Measurements from ENCODE around the gene CGB7. TPM values are rescaled to one million over a fixed set of nuclear protein-coding genes. Genes with fewer than 3 reads are reported as not detected.

CGB7 gene
- total and polyA plus RNA-seq, 9 of the 15 experiments (the other 6 are each of a cell fraction or from before 2014, with no cell fraction given): not detected

DNA sequence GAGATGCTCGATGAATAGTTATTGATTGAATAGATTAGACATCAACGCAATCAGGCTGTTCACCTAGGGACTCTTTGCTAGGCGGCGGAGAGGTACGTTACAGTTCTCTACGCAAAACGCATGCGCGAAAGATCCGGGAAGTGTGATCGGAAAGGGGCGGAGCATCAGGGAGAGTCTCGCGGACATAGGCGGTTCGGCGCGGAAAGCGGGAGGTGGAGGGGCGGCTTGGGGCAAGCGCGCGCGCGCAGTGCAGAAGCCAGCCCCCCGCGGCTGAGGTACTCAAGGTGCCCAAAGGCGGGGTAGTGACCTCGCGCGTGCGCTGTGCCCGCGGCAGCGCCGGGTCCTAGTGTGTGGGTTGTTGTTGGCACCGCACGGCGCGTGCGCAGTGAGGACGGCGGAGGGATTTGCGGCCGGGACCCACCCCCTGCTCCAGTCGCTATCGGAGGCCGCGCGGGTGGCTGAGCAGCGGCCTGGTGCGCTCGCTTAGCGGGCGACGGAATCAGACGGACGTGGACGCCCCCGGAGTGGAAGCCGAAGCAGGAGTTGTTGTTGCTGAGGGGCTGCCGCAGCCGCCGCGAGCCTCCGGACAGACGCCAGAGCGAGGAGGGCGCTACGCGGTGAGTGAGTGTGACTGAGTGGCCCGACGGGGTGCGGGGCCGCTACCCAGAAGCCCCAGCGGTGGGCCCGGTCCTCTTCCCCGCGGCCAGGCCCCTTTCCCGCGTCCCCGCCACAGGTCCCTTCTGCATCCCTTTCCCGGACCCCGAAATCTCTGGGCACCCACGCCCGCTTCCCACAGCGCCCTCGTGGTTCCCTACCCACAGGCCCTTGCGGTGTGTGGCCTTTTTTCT is 27.7 kb upstream of the CGB7 start, which contains the start of gene SNRNP70 (continued):
- TF ChIP-seq JUNB (CRISPR knock-in tag; conservative IDR thresholded peaks at IDR 0.05) (no peak), PRPF4 (IDR thresholded peaks at IDR 0.05; ENCODE audit: insufficient read depth, low read depth, low read length, poor library complexity, severe bottlenecking) (peak; percentile 83), SETDB1 (IDR thresholded peaks at IDR 0.05; ENCODE audit: low read length) (peak; percentile 56), KLF6 (CRISPR knock-in tag; IDR thresholded peaks at IDR 0.05; ENCODE audit: borderline replicate concordance) (peak; percentile 56; the same call in 1 of the 2 replicates), NR2F6 (CRISPR knock-in tag; IDR thresholded peaks at IDR 0.05) (peak; percentile 72; the same call in 1 of the 2 replicates), ATF7 (IDR thresholded peaks at IDR 0.05) (peak; percentile 83; the same call in 1 of the 2 replicates), KAT8 (IDR thresholded peaks at IDR 0.05; ENCODE audit: low read depth) (no peak), ZSCAN29 (IDR thresholded peaks at IDR 0.05) (no peak), NRF1 (conservative IDR thresholded peaks at IDR 0.05 in 1 of 2, IDR thresholded peaks at IDR 0.05 in 1 of 2) (peak; percentile 100), CCNT2 (IDR thresholded peaks at IDR 0.05; ENCODE audit: borderline replicate concordance, extremely low read depth, insufficient read length, low read depth, low read length) (peak; percentile 82), CHD2 (IDR thresholded peaks at IDR 0.05; ENCODE audit: low read depth, low read length) (peak; percentile 95), LARP7 (IDR thresholded peaks at IDR 0.05) (0 out of 2 replicates have a peak, but pooled peaks have one; percentile 55), RBM15 (IDR thresholded peaks at IDR 0.05; ENCODE audit: insufficient read depth, low read length) (no peak), POLR2AphosphoS5 (IDR thresholded peaks at IDR 0.05; ENCODE audit: control insufficient read depth, insufficient read depth, low read depth, low read length) (peak; percentile 89), ZNF444 (CRISPR knock-in tag; IDR thresholded peaks at IDR 0.05) (no peak), MEF2A (IDR thresholded peaks at IDR 0.05; ENCODE audit: control insufficient read depth, low read depth, low read length) (no peak), ZKSCAN1 (IDR thresholded peaks at IDR 0.05; ENCODE audit: low read depth, low read length) (peak; percentile 32; the same call in 1 of the 2 replicates), ZKSCAN3 (CRISPR knock-in tag; IDR thresholded peaks at IDR 0.05) (no peak), ZNF121 (CRISPR knock-in tag; conservative IDR thresholded peaks at IDR 0.05) (no peak), ZNF212 (CRISPR knock-in tag; IDR thresholded peaks at IDR 0.05) (no peak), ZNF79 (CRISPR knock-in tag; IDR thresholded peaks at IDR 0.05; ENCODE audit: low read depth) (no peak), ZFP36 (IDR thresholded peaks at IDR 0.05; ENCODE audit: low read depth, low read length, partially characterized antibody) (no peak)
- TF ChIP-seq, protein P1, sequence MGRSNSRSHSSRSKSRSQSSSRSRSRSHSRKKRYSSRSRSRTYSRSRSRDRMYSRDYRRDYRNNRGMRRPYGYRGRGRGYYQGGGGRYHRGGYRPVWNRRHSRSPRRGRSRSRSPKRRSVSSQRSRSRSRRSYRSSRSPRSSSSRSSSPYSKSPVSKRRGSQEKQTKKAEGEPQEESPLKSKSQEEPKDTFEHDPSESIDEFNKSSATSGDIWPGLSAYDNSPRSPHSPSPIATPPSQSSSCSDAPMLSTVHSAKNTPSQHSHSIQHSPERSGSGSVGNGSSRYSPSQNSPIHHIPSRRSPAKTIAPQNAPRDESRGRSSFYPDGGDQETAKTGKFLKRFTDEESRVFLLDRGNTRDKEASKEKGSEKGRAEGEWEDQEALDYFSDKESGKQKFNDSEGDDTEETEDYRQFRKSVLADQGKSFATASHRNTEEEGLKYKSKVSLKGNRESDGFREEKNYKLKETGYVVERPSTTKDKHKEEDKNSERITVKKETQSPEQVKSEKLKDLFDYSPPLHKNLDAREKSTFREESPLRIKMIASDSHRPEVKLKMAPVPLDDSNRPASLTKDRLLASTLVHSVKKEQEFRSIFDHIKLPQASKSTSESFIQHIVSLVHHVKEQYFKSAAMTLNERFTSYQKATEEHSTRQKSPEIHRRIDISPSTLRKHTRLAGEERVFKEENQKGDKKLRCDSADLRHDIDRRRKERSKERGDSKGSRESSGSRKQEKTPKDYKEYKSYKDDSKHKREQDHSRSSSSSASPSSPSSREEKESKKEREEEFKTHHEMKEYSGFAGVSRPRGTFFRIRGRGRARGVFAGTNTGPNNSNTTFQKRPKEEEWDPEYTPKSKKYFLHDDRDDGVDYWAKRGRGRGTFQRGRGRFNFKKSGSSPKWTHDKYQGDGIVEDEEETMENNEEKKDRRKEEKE (IDR thresholded peaks at IDR 0.05; ENCODE audit: borderline replicate concordance in 1 of 2, control insufficient read depth in 1 of 2, low read depth in 2 of 2, low read length in 1 of 2): no peak
- TF ChIP-seq, protein P2, sequence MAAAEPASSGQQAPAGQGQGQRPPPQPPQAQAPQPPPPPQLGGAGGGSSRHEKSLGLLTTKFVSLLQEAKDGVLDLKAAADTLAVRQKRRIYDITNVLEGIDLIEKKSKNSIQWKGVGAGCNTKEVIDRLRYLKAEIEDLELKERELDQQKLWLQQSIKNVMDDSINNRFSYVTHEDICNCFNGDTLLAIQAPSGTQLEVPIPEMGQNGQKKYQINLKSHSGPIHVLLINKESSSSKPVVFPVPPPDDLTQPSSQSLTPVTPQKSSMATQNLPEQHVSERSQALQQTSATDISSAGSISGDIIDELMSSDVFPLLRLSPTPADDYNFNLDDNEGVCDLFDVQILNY (CRISPR knock-in tag; IDR thresholded peaks at IDR 0.05): peak; percentile 66
- TF ChIP-seq, protein P3, sequence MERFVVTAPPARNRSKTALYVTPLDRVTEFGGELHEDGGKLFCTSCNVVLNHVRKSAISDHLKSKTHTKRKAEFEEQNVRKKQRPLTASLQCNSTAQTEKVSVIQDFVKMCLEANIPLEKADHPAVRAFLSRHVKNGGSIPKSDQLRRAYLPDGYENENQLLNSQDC (CRISPR knock-in tag; IDR thresholded peaks at IDR 0.05): 0 out of 2 replicates have a peak, but pooled peaks have one; percentile 64
